IMR-90 (cell line): Measurements from ENCODE around the gene SLC43A2. TPM values are rescaled to one million over a fixed set of nuclear protein-coding genes. Genes with fewer than 3 reads are reported as not detected.

Experiments
- ATAC-seq: fragments of 200-7000 bp; cut with Tn5 transposase; 2 replicates; pipeline ENCODE4 v1.9.1; 2020; ENCODE audit warnings: low read depth, mild to moderate bottlenecking, moderate library complexity
- BruUV-seq: library from RNA; stranded (reverse); fragments of 400-500 nt; replicated peaks from 2 replicates; lab custom pipeline; 2021; lab: Mats Ljungman, UMichigan
- CTCF ChIA-PET: fragments of 300-600 bp; formaldehyde crosslinking; extraction: SDS; loops from one replicate; lab custom pipeline; 2021; ENCODE audit warnings: antibody characterized with exemption; lab: Yijun Ruan, JAX
- POLR2A ChIA-PET: fragments of 300-600 bp; sonication (Branson Sonifier 250); formaldehyde crosslinking; loops from one replicate; lab custom pipeline; 2022; ENCODE audit warnings: antibody characterized with exemption; ENCODE audit not compliant: unreplicated experiment; lab: Charles Lee
- DNase-seq: peaks from one replicate; pipeline ENCODE4 v3.0.0; 2013
- H2AFZ ChIP-seq: replicated peaks from 2 replicates; pipeline ENCODE3; 2013; ENCODE audit warnings: low read length, mild to moderate bottlenecking; ENCODE audit not compliant: poor library complexity
- H2AK5ac ChIP-seq: 2 replicates; pipeline ENCODE4 v1.6.1; 2013; ENCODE audit warnings: low read depth, low read length, inconsistent platforms
- H2AK9ac ChIP-seq: replicated peaks from 2 replicates; pipeline ENCODE3; 2013; ENCODE audit warnings: mild to moderate bottlenecking, low read depth, low read length, moderate library complexity; ENCODE audit not compliant: poor library complexity
- H2BK120ac ChIP-seq: 2 replicates; pipeline ENCODE4 v1.6.1; 2013; ENCODE audit warnings: low read depth, low read length, inconsistent platforms
- H2BK15ac ChIP-seq: 3 replicates; pipeline ENCODE4 v1.6.1; 2013; ENCODE audit warnings: low read depth, low read length, inconsistent platforms
- H2BK20ac ChIP-seq: 2 replicates; pipeline ENCODE4 v1.6.1; 2013; ENCODE audit warnings: low read depth, mild to moderate bottlenecking, inconsistent platforms, low read length, moderate library complexity
- H2BK5ac ChIP-seq: 2 replicates; pipeline ENCODE4 v1.6.1; 2013; ENCODE audit warnings: mild to moderate bottlenecking, low read depth, low read length, inconsistent platforms; ENCODE audit not compliant: poor library complexity, severe bottlenecking
- H3K14ac ChIP-seq: replicated peaks from 2 replicates; pipeline ENCODE4 v1.6.1; 2013; ENCODE audit warnings: low read depth, low read length, inconsistent platforms
- H3K18ac ChIP-seq: 2 replicates; pipeline ENCODE4 v1.6.1; 2013; ENCODE audit warnings: low read depth, low read length, control low read depth
- H3K23ac ChIP-seq: 2 replicates; pipeline ENCODE4 v1.6.1; 2013; ENCODE audit warnings: low read depth, low read length, inconsistent platforms
- H3K27ac ChIP-seq: 2 replicates; pipeline ENCODE4 v1.5.1; 2013; ENCODE audit warnings: mild to moderate bottlenecking, control low read depth, low read length; ENCODE audit not compliant: insufficient read depth
- H3K27me3 ChIP-seq: 2 replicates; pipeline ENCODE4 v1.6.1; 2013; ENCODE audit warnings: low read length; ENCODE audit not compliant: control insufficient read depth, insufficient read depth
- H3K36me3 ChIP-seq: 2 replicates; pipeline ENCODE4 v1.6.1; 2013; ENCODE audit warnings: low read length, mixed read lengths; ENCODE audit not compliant: control insufficient read depth, insufficient read depth
- H3K4ac ChIP-seq: 2 replicates; pipeline ENCODE4 v1.6.1; 2013; ENCODE audit warnings: low read depth, low read length, inconsistent platforms
- H3K4me1 ChIP-seq: 2 replicates; pipeline ENCODE4 v1.6.1; 2013; ENCODE audit warnings: low read length, mixed read lengths; ENCODE audit not compliant: control insufficient read depth, insufficient read depth
- H3K4me2 ChIP-seq: 2 replicates; pipeline ENCODE4 v1.6.1; 2013; ENCODE audit warnings: low read depth, mild to moderate bottlenecking, control low read depth, low read length, moderate library complexity
- H3K4me3 ChIP-seq: 2 replicates; pipeline ENCODE4 v1.5.1; 2013; ENCODE audit warnings: low read depth, mild to moderate bottlenecking, control low read depth, low read length, moderate library complexity; ENCODE audit not compliant: insufficient read depth
- H3K56ac ChIP-seq: 2 replicates; pipeline ENCODE4 v1.6.1; 2013; ENCODE audit warnings: low read length, inconsistent platforms; ENCODE audit not compliant: insufficient read depth; ENCODE audit errors: extremely low read depth
- H3K79me1 ChIP-seq, 2 experiments: 2 replicates each; pipeline ENCODE4 v1.6.1; 2013; ENCODE audit warnings: low read length in 2 of 2, inconsistent platforms in 1 of 2, low read depth in 1 of 2
- H3K9ac ChIP-seq: 2 replicates; pipeline ENCODE4 v1.6.1; 2013; ENCODE audit warnings: low read depth, low read length, control low read depth
- H3K9me1 ChIP-seq: 2 replicates; pipeline ENCODE4 v1.6.1; 2013; ENCODE audit warnings: low read length, inconsistent platforms; ENCODE audit not compliant: insufficient read depth
- H3K9me3 ChIP-seq: 2 replicates; pipeline ENCODE4 v1.6.1; 2013; ENCODE audit warnings: low read length; ENCODE audit not compliant: control insufficient read depth, insufficient read depth
- H4K20me1 ChIP-seq: 2 replicates; pipeline ENCODE4 v1.6.1; 2013; ENCODE audit warnings: low read length, inconsistent platforms; ENCODE audit not compliant: insufficient read depth
- H4K5ac ChIP-seq: 2 replicates; pipeline ENCODE4 v1.6.1; 2013; ENCODE audit warnings: mild to moderate bottlenecking, low read depth, low read length, control low read depth
- H4K8ac ChIP-seq, 2 experiments: 2 replicates each; pipeline ENCODE4 v1.6.1; 2013; ENCODE audit warnings: low read depth in 2 of 2, low read length in 2 of 2, control low read depth in 1 of 2, inconsistent platforms in 1 of 2
- H4K91ac ChIP-seq: 2 replicates; pipeline ENCODE4 v1.6.1; 2013; ENCODE audit warnings: low read depth, low read length, inconsistent platforms; ENCODE audit not compliant: insufficient read depth
- BHLHE40 ChIP-seq: fragments of 150-350 bp; IDR thresholded peaks from 2 replicates; pipeline ENCODE4 v1.6.1; 2016; ENCODE audit warnings: mild to moderate bottlenecking, low read depth, low read length
- CEBPB ChIP-seq: IDR thresholded peaks from 2 replicates; pipeline ENCODE4 v1.6.1; 2012; ENCODE audit warnings: low read depth, low read length, improper control_type of control experiment
- CHD1 ChIP-seq: IDR thresholded peaks from 2 replicates; pipeline ENCODE4 v1.6.1; 2012; ENCODE audit warnings: low read depth, low read length, improper control_type of control experiment
- CTCF ChIP-seq: conservative IDR thresholded peaks from 2 replicates; pipeline ENCODE4 v1.5.1; 2012; ENCODE audit warnings: mild to moderate bottlenecking, low read depth, low read length, improper control_type of control experiment
- ELK1 ChIP-seq: fragments of 150-350 bp; IDR thresholded peaks from 2 replicates; pipeline ENCODE4 v1.6.1; 2016; ENCODE audit warnings: low read depth, mild to moderate bottlenecking, low read length, moderate library complexity, borderline replicate concordance
- FOS ChIP-seq: fragments of 150-350 bp; IDR thresholded peaks from 2 replicates; pipeline ENCODE4 v1.6.1; 2016; ENCODE audit warnings: low read depth, low read length
- MAFK ChIP-seq: IDR thresholded peaks from 2 replicates; pipeline ENCODE4 v1.6.1; 2012; ENCODE audit warnings: low read depth, low read length, improper control_type of control experiment
- MAZ ChIP-seq: IDR thresholded peaks from 2 replicates; pipeline ENCODE4 v1.6.1; 2012; ENCODE audit warnings: low read depth, mild to moderate bottlenecking, low read length, improper control_type of control experiment, moderate library complexity, borderline replicate concordance
- MXI1 ChIP-seq: IDR thresholded peaks from 2 replicates; pipeline ENCODE4 v1.6.1; 2012; ENCODE audit warnings: low read depth, mild to moderate bottlenecking, low read length, moderate library complexity, borderline replicate concordance
- NFE2L2 ChIP-seq: fragments of 150-350 bp; IDR thresholded peaks from 2 replicates; pipeline ENCODE4 v1.6.1; 2016; ENCODE audit warnings: low read depth, mild to moderate bottlenecking, low read length
- POLR2A ChIP-seq: IDR thresholded peaks from 2 replicates; pipeline ENCODE4 v1.6.1; 2012; ENCODE audit warnings: mild to moderate bottlenecking, low read depth, low read length
- RAD21 ChIP-seq: IDR thresholded peaks from 2 replicates; pipeline ENCODE4 v1.6.1; 2012; ENCODE audit warnings: low read length, improper control_type of control experiment
- RCOR1 ChIP-seq: IDR thresholded peaks from 2 replicates; pipeline ENCODE4 v1.6.1; 2012; ENCODE audit warnings: mild to moderate bottlenecking, low read length, improper control_type of control experiment; ENCODE audit not compliant: insufficient replicate concordance
- RFX5 ChIP-seq: IDR thresholded peaks from 2 replicates; pipeline ENCODE4 v1.8.0; 2012; ENCODE audit warnings: low read depth, mild to moderate bottlenecking, low read length, moderate library complexity
- SMC3 ChIP-seq: fragments of 150-350 bp; IDR thresholded peaks from 2 replicates; pipeline ENCODE4 v1.6.1; 2016; ENCODE audit warnings: low read depth, mild to moderate bottlenecking, antibody characterized with exemption, low read length, moderate library complexity
- WGBS, 2 experiments: methylation state at CpG; one replicate each; pipeline versions ENCODE4 v1.1.5 to v1.1.7; 2013; ENCODE audit warnings: missing lambda C conversion rate in 2 of 2; ENCODE audit not compliant: insufficient read length in 1 of 2; ENCODE audit errors: extremely low coverage in 2 of 2; 5-methylcytosine and 5-hydroxymethylcytosine counted together
- dilution Hi-C: fragments of 300-500 bp; cut with HindIII; formaldehyde crosslinking; loops from one replicate; pipeline ENCODE4 v1.14.3; 2018; ENCODE audit warnings: low sequenced_read_pairs; ENCODE audit not compliant: unreplicated experiment
- in situ Hi-C: fragments of 300-500 bp; cut with MboI; formaldehyde crosslinking; loops from 3 replicates; pipeline ENCODE4 v1.14.3; 2019; ENCODE audit warnings: low sequenced_read_pairs, inconsistent platforms, mixed read lengths
- intact Hi-C: fragments of 100-400 bp; cut with micrococcal nuclease; formaldehyde crosslinking; loops from 2 replicates; pipeline ENCODE4 v1.10.0; 2022
- polyA plus RNA-seq, 3 experiments: library from polyadenylated mRNA; depleted of rRNA; stranded (reverse); fragments of >200 nt; gene quantifications; 2 replicates each; pipeline ENCODE4 v1.2.3, GENCODE V29; 2012; ENCODE audit warnings: low replicate concordance in 1 of 3
- total RNA-seq: library from RNA; depleted of rRNA; stranded (reverse); fragments of >200 nt; gene quantifications from 2 replicates; pipeline ENCODE4 v1.2.3, GENCODE V29; 2012
- TF ChIP-seq, protein P1 (sequence below): fragments of 150-350 bp; IDR thresholded peaks from 2 replicates; pipeline ENCODE4 v1.6.1; 2017; ENCODE audit warnings: mild to moderate bottlenecking, antibody characterized with exemption, low read length, low read depth

SLC43A2 gene
- total and polyA plus RNA-seq, 2 of the 4 experiments (the other 2 are of a cell fraction), result 3.8 to 9.0 TPM

DNA sequence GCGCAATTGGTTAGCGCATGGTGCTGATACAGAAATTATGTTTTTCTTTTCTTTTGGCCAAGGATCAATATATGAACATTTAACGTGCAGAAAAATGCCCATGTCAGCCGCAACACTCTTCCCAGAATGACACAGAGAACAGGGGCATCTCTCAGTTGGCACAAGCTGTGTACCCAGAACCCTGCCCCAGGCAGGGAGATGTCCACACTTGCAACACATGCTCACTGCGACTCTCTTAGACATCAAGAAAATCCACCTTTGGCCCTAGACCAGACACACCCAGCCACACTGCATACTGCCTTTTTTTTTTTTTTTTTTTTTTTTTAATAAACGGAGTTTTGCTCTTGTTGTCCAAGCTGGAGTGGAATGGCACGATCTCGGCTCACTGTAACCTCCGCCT, 83.0 kb downstream of the SLC43A2 start:
- Histone ChIP-seq H3K4me1 (no peaks in the 10 kb centered on the region), H3K27ac (no peak overlapping the region), H3K9me3 (no peaks in the 10 kb centered on the region), H3K56ac (no peak overlapping the region), H2AFZ (no peak overlapping the region), H3K9ac (no peak overlapping the region), H3K9me1 (0 out of 2 replicates have a peak, but pooled peaks cover 7% of the 10 kb centered on the region), H3K4ac (no peak overlapping the region), H4K8ac (no peak overlapping the region), H2BK5ac (no peak overlapping the region), H3K14ac (no peak overlapping the region), H2BK20ac (no peak overlapping the region), H3K79me1 (peaks cover 11 to 40% of the 10 kb centered on the region in 2 experiments), H3K4me3 (no peak overlapping the region), H3K4me2 (no peak overlapping the region), H4K5ac (no peak overlapping the region), H3K36me3 (peaks cover 39% of the 10 kb centered on the region), H2BK15ac (no peak overlapping the region), H2AK5ac (no peak overlapping the region), H3K18ac (no peak overlapping the region), H2BK120ac (no peak overlapping the region), H4K20me1 (peaks cover 17% of the 10 kb centered on the region; the same call in 1 of the 2 replicates), H3K23ac (no peak overlapping the region), H4K91ac (no peak overlapping the region), H2AK9ac (no peak overlapping the region), H3K27me3 (no peaks in the 10 kb centered on the region)
- TF ChIP-seq BHLHE40, result no peak
- TF ChIP-seq CHD1, result no peak
- TF ChIP-seq, protein P1, sequence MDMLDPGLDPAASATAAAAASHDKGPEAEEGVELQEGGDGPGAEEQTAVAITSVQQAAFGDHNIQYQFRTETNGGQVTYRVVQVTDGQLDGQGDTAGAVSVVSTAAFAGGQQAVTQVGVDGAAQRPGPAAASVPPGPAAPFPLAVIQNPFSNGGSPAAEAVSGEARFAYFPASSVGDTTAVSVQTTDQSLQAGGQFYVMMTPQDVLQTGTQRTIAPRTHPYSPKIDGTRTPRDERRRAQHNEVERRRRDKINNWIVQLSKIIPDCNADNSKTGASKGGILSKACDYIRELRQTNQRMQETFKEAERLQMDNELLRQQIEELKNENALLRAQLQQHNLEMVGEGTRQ, result no peak
- no peak for TF ChIP-seq CTCF
- no peak for TF ChIP-seq NFE2L2
- no peak for TF ChIP-seq MXI1
- TF ChIP-seq MAFK, result no peak
- no peak for TF ChIP-seq CEBPB
- no peak for TF ChIP-seq SMC3
- TF ChIP-seq ELK1, result no peak
- no peak for TF ChIP-seq FOS
- no peak for TF ChIP-seq RCOR1
- no peak for TF ChIP-seq POLR2A
- TF ChIP-seq RFX5, result no peak
- TF ChIP-seq RAD21, result no peak
- TF ChIP-seq MAZ, result no peak
- ATAC-seq (no peak), DNase-seq (no peak)
- no TSS peak for BruUV-seq
- CTCF ChIA-PET, result interaction anchor here (0.6 kb wide), 1 partner anchor 9 kb away, joined by 5 read pairs; no protein-coding TSS in a partner anchor
- WGBS, 2 experiments, result 100% methylated on average over 1 of the region's 9 CpGs; no CpG with 5 or more reads in 1 of the 2 experiments
- POLR2A ChIA-PET, result no interaction called here
- intact Hi-C loops, result no loop called here
- in situ Hi-C loops, result no loop called here
- dilution Hi-C loops, result no loop called here
